ENCODE results near the gene DIP2C.
"Not testable (repeated sequence)": the region's sequence is repeated elsewhere in the genome, so short reads cannot be mapped to it uniquely, and the experiment has no call there.

DIP2C gene

GRCh38 chr10:649445-649797 is 40.0 kb downstream of the DIP2C start:
- H3K9me3 Mint-ChIP-seq, result no peaks in the 10 kb centered on the region
- H3K4me1 Mint-ChIP-seq, result no peaks in the 10 kb centered on the region
- no peak overlapping the region for H3K27ac Mint-ChIP-seq
- peaks cover 4% of the 10 kb centered on the region for H3K27me3 Mint-ChIP-seq
- H3K36me3 Mint-ChIP-seq, result no peaks in the 10 kb centered on the region
- no peak overlapping the region for H3K4me3 Mint-ChIP-seq

GRCh38 chr10:647019-647418 is 42.4 kb downstream of the DIP2C start:
- not testable (repeated sequence) for H3K4me3 Mint-ChIP-seq, H3K4me1 Mint-ChIP-seq, H3K36me3 Mint-ChIP-seq, H3K9me3 Mint-ChIP-seq, H3K27ac Mint-ChIP-seq, H3K27me3 Mint-ChIP-seq

GRCh38 chr10:646118-646524 is 43.3 kb downstream of the DIP2C start:
- no peak overlapping the region for H3K27ac Mint-ChIP-seq
- no peaks in the 10 kb centered on the region for H3K36me3 Mint-ChIP-seq

GRCh38 chr10:644943-645334 is 44.5 kb downstream of the DIP2C start:
- Mint-ChIP-seq H3K4me3 (no peak overlapping the region), H3K36me3 (no peaks in the 10 kb centered on the region), H3K27me3 (no peaks in the 10 kb centered on the region), H3K27ac (no peak overlapping the region), H3K4me1 (no peaks in the 10 kb centered on the region), H3K9me3 (no peaks in the 10 kb centered on the region)

More at GRCh38 chr10:646118-646524, 43.3 kb downstream of the DIP2C start:
- no peaks in the 10 kb centered on the region for H3K4me1 Mint-ChIP-seq
- H3K4me3 Mint-ChIP-seq, result no peak overlapping the region
- no peaks in the 10 kb centered on the region for H3K27me3 Mint-ChIP-seq
- H3K9me3 Mint-ChIP-seq, result no peaks in the 10 kb centered on the region

GRCh38 chr10:644076-644942 is 45.2 kb downstream of the DIP2C start:
- H3K27ac Mint-ChIP-seq, result no peak overlapping the region
- H3K9me3 Mint-ChIP-seq, result no peaks in the 10 kb centered on the region
- H3K4me1 Mint-ChIP-seq, result no peaks in the 10 kb centered on the region
- H3K4me3 Mint-ChIP-seq, result no peak overlapping the region
- no peaks in the 10 kb centered on the region for H3K27me3 Mint-ChIP-seq
- no peaks in the 10 kb centered on the region for H3K36me3 Mint-ChIP-seq

GRCh38 chr10:642186-642890 is 47.1 kb downstream of the DIP2C start:
- no peaks in the 10 kb centered on the region for H3K36me3 Mint-ChIP-seq
- H3K27ac Mint-ChIP-seq, result no peak overlapping the region
- H3K4me3 Mint-ChIP-seq, result no peak overlapping the region
- H3K4me1 Mint-ChIP-seq, result no peaks in the 10 kb centered on the region
- H3K27me3 Mint-ChIP-seq, result peaks cover 1% of the 10 kb centered on the region
- no peaks in the 10 kb centered on the region for H3K9me3 Mint-ChIP-seq

- peaks cover 3% of the 10 kb centered on the region for H3K4me1 Mint-ChIP-seq
- no peaks in the 10 kb centered on the region for H3K9me3 Mint-ChIP-seq
- H3K27ac Mint-ChIP-seq, result no peak overlapping the region
- H3K36me3 Mint-ChIP-seq, result no peaks in the 10 kb centered on the region
- H3K27me3 Mint-ChIP-seq, result peaks cover 6% of the 10 kb centered on the region
- H3K4me3 Mint-ChIP-seq, result no peak overlapping the region
Observed at GRCh38 chr10:641149-642010, 48.1 kb downstream of the DIP2C start.

- Mint-ChIP-seq H3K4me1 (peaks cover 3% of the 10 kb centered on the region), H3K27ac (no peak overlapping the region), H3K9me3 (no peaks in the 10 kb centered on the region), H3K27me3 (peaks cover 8% of the 10 kb centered on the region), H3K36me3 (no peaks in the 10 kb centered on the region), H3K4me3 (no peak overlapping the region)
Observed at GRCh38 chr10:640673-641045, 48.8 kb downstream of the DIP2C start.

GRCh38 chr10:639751-640672 is 49.5 kb downstream of the DIP2C start:
- Mint-ChIP-seq H3K27ac (no peak overlapping the region), H3K4me3 (no peak overlapping the region), H3K9me3 (no peaks in the 10 kb centered on the region)

GRCh38 chr10:639001-639750 is 50.3 kb downstream of the DIP2C start:
- no peaks in the 10 kb centered on the region for H3K9me3 Mint-ChIP-seq

More at GRCh38 chr10:639751-640672, 49.5 kb downstream of the DIP2C start:
- Mint-ChIP-seq H3K27me3 (peaks cover 8% of the 10 kb centered on the region), H3K36me3 (no peaks in the 10 kb centered on the region), H3K4me1 (peaks cover 3% of the 10 kb centered on the region)

GRCh38 chr10:637771-638195 is 51.7 kb downstream of the DIP2C start:
- Mint-ChIP-seq H3K4me1 (peaks cover 3% of the 10 kb centered on the region), H3K27me3 (peaks cover 15% of the 10 kb centered on the region), H3K36me3 (no peaks in the 10 kb centered on the region), H3K27ac (no peak overlapping the region), H3K4me3 (no peak overlapping the region), H3K9me3 (no peaks in the 10 kb centered on the region)

More at GRCh38 chr10:639001-639750, 50.3 kb downstream of the DIP2C start:
- Mint-ChIP-seq H3K4me3 (no peak overlapping the region), H3K27me3 (peaks cover 11% of the 10 kb centered on the region), H3K4me1 (peaks cover 3% of the 10 kb centered on the region), H3K36me3 (no peaks in the 10 kb centered on the region), H3K27ac (no peak overlapping the region)

- Mint-ChIP-seq H3K9me3 (no peaks in the 10 kb centered on the region), H3K27ac (no peak overlapping the region), H3K4me1 (peaks cover 3% of the 10 kb centered on the region), H3K27me3 (peaks cover 15% of the 10 kb centered on the region), H3K36me3 (no peaks in the 10 kb centered on the region), H3K4me3 (no peak overlapping the region)
Observed at GRCh38 chr10:637221-637620, 52.2 kb downstream of the DIP2C start.

- Mint-ChIP-seq H3K36me3 (no peaks in the 10 kb centered on the region), H3K27me3 (peaks cover 15% of the 10 kb centered on the region), H3K9me3 (no peaks in the 10 kb centered on the region), H3K27ac (no peak overlapping the region), H3K4me1 (peaks cover 3% of the 10 kb centered on the region), H3K4me3 (no peak overlapping the region)
Observed at GRCh38 chr10:636769-637168, 52.7 kb downstream of the DIP2C start.

- H3K4me3 Mint-ChIP-seq, result no peak overlapping the region
- no peak overlapping the region for H3K27ac Mint-ChIP-seq
Observed at GRCh38 chr10:636016-636730, 53.3 kb downstream of the DIP2C start.

More at GRCh38 chr10:636016-636730, 53.3 kb downstream of the DIP2C start:
- Mint-ChIP-seq H3K36me3 (no peaks in the 10 kb centered on the region), H3K9me3 (no peaks in the 10 kb centered on the region), H3K4me1 (peaks cover 3% of the 10 kb centered on the region), H3K27me3 (peaks cover 15% of the 10 kb centered on the region)

Data from activated naive CD4-positive, alpha-beta T cell treated with anti-CD3 and anti-CD28 coated beads, Interleukin-2, amount 50 U/mL, for 24 hours (primary cell).